MV-4-11 (cell line): ENCODE data around the gene C16orf90.
"Not testable (repeated sequence)": the region's sequence is repeated elsewhere in the genome, so short reads cannot be mapped to it uniquely, and the experiment has no call there.

Experiments
- DNase-seq: peaks from one replicate; lab custom pipeline; 2025; lab: John Stamatoyannopoulos, UW

The C16orf90 gene

DNA sequence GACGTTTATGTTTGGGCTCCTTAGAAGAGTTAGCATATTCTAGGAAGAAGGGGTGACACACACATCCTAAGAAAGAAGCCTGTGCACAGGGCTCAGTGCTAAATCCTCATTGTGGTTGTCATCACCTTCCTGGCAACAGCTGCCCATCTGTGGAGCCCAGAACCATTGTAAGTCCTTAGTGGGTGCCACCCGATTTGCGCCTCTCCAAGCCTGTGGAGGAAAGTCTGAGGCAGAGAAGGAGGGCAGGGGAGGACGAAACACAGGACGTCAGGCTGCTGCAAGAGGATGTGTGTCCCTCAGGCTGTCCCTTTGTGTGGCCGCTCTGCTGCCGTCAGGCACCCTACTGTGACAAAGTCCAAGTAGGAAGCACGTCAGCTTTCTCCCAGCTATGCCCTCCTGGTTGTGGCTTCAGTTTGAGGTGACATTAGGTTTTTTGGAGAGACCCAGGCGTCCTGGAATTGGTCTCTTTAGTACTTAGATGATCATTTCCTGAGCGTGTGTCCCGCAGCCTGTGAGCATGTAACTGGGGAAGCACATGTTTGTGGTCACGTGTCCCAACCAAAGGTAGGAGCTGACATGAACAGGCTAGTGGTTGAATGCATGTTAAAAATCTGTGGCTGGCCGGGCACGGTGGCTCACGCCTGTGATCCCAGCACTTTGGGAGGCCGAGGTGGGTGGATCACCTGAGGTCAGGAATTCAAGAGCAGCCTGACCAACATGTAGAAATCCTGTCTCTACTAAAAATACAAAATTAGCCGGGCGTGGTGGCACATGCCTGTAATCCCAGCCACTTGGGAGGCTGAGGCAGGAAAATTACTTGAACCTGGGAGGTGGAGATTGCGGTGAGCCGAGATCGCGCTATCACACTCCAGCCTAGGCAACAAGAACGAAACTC lies 16.2 kb upstream of the C16orf90 start:
- DNase-seq, result no peak

DNA sequence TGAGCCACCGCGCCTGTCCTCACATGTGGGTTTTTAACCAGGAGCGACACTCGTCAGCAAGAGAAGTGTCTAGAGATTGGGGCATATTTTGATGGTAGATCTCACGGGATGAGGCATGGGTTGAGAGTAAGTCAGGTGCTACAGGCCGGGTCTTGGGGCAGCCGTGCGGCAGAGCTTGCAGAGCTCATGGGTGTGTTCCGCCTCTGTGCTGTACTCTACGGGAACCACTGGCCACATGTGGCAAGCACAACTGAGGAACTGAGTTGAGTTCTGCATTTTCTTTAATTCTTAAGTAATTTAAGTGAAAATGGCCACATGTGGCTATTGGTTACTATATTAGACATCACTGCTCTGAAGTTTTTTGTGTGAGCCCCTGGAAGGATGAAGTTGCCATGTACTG lies 15.1 kb upstream of the C16orf90 start:
- DNase-seq, result no peak

DNA sequence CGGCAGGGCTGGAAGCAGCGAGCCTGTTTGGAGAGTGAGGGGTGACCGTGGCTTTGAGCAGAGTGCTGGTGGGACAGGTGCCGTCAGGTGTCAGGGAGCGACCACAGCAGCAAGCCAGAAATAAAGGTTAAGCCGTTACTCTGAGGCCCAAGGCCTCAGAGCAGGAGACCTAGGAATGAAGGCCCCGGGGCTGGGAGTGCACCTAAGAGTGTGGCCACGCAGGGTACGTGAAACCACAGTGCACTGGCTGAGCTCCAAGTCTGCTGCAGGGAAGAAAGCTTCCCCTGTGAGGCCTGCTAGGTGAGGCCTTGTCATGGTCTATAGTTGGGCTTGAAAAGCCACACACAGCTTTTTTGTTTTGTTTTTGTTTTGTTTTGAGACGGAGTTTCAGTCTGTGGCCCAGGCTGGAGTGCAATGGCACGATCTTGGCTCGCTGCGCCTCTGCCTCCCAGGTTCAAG lies 14.2 kb upstream of the C16orf90 start:
- DNase-seq, result no peak

DNA sequence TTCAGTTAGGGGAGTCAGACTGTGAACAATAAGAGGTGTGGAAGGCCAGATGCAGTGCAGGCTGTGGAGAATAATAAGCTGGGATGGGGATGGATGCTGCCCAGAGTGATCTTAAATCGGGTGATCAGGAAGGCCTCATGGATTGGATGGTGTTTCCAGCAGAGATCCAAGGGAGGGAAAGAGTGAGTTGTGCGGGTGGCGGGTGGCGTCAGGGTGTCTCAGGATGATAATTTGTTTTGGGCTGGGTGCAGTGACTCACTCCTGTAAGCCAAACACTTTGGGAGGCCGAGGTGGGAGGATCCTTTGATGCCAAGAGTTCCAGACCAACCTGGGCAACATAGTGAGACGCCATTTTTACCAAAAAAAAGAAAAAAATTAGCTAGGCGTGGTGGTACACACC lies 13.4 kb upstream of the C16orf90 start:
- DNase-seq, result no peak

DNA sequence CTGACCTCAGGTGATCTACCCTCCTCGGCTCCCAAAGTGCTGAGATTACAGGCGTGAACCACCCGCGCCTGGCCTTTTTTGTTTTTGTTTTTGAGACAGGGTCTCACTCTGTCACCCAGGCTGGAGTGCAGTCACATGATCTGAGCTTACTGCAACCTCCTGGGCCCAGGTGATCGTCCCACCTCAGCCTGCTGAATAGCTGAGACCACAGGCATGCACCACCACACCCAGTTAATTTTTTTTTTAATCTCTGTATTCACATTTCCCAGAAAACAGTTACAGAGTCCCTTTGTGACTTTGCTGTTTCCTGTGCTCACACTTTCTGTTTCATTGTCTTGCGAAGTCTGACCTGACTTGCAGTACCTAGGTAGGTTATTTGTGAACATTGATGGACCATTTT lies 8.2 kb upstream of the C16orf90 start:
- DNase-seq, result no peak

DNA sequence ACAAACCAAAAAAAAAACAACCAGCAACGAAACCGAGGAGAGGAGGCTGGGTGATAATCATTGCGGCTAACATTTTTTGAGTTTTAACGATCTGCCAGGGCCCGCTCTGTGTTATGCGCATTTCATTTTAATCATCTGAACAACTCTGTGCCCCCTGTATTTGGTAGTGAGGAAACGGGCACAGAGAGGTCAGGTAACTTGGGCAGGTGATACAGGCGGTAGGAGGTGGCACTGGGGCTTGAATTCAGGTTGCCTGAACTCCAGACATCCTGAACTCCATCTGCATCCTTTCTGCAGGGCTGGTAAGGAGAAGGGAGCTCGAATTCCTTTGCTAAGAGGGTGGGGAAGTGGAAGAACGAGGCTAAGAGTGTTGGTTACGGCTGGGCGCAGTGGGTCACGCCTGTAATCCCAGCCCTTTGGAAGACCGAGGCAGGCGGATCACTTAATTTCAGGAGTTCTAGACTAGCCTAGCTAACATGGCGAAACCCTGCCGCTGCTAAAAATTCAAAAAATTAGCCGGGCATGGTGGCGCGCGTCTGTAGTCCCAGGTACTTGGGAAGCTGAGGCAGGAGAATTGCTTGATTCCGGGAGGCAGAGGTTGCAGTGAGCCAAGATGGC lies 6.6 kb upstream of the C16orf90 start:
- no peak for DNase-seq

DNA sequence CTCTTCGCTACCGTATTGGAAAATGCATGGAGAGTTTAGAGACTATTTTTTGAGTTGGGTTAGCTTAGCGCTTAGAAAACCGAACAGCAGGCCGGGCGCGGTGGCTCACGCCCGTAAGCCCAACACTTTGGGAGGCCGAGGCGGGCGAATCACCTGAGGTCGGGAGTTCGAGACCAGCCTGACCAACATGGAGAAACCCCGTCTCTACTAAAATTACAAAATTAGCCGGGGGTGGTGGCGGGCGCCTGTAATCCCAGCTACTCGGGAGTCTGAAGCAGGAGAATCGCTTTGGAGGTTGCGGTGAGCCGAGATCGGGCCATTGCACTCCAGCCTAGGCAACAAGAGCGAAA lies 6.1 kb upstream of the C16orf90 start:
- not testable (repeated sequence) for DNase-seq

DNA sequence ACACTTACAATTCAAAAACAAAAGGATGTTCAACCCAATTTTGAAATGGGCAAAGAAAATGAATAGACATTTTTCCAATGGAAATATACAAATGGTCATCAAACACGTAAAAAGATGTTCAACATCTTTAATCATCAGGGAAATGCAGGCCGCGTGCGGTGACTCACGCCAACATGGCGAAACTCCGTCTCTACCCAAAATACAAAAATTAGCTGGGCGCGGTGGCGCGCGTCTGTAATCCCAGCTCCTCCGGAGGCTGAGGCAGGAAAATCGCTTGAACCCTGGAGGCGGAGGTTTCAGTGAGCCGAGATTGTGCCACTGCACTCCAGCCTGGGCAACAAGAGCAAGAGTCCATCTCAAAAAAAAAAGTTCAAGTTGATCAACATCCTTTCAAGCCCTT lies 3.7 kb upstream of the C16orf90 start:
- no peak for DNase-seq

DNA sequence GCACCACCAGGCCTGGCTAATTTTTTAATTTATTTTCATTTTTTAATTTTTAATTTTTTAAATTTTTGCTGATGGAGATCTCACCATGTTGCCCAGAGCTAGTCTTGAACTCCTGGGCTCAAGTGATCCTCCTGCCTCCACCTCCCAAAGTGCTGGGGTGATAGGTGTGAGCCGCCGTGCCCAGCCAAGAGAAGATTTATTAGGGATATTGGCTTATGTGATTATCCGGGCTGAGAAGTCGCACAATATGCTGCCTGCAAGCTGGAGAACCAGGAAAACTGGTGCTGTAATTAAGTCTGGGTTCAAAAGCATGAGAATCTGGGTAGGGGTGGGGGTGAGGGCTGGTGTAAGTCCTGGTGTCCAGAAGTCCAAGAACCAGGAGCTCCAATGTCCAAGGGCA lies 2.5 kb upstream of the C16orf90 start:
- DNase-seq, result no peak

DNA sequence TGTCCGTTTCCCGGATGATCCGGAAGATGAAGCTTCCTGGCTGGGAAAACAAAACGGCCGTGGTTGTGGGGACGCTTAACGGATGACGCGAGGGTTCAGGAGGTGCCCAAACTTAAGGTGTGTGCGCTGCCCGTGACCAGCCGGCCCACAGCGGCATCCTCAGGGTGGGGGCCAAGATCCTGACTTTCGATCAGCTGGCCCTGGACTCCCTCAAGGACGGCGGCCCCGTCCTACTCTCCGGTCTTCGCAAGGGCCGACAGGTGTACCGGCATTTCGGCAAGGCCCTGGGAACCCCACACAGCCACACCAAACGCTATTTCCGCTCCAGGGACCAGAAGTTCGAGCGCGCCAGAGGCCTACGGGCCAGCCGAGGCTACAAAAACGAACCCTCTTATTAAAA lies 1.1 kb upstream of the C16orf90 start:
- DNase-seq, result no peak

DNA sequence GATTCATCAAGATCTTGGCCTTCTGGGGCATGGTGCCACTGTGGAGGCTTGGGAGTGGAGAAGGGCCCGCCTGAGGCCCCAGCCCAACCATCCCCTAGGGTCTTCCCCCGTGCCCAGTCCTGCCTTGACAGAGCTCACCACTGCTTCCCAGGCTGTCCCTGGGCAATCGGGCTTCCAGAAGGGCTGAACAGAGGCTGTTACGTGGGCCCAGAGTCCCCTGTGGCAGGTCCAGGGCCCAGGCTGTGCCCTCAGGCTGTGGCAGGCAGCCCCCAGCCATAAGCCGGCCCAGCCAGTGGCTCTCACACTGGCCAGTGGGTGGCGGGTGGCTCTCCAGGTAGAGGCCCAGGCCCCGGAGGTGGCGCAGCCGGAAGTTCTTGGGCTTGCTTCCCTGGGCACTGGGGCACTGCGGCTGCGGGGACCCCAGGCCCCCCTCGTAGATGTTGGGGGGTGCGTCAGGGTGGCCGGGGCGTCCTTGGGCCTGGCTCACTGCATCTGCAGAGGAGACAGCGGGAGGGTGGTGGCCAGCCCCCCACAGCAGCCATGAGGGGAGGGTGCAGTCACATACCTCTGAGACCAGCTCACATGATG lies 809 bp downstream of the C16orf90 start:
- no peak for DNase-seq

DNA sequence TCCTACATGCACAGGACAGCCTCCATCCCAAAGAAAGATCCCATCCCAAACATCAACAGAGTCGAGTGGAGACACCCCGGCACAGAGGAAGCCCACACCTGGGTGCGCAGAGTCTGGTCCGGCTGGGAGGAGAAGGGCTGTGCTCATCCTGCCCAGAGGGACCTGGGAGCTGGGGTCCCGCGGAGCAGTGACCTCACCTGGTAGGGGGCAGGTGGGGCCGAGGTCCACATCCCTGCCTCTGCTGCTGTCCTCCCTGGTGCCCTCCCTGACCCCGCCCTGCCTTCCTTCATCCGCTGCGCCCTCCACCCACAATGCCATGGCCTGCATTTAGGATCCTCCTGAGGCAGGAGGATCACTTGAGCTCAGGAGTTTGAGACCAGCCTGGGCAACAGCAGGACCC lies 2.9 kb downstream of the C16orf90 start:
- no peak for DNase-seq

DNA sequence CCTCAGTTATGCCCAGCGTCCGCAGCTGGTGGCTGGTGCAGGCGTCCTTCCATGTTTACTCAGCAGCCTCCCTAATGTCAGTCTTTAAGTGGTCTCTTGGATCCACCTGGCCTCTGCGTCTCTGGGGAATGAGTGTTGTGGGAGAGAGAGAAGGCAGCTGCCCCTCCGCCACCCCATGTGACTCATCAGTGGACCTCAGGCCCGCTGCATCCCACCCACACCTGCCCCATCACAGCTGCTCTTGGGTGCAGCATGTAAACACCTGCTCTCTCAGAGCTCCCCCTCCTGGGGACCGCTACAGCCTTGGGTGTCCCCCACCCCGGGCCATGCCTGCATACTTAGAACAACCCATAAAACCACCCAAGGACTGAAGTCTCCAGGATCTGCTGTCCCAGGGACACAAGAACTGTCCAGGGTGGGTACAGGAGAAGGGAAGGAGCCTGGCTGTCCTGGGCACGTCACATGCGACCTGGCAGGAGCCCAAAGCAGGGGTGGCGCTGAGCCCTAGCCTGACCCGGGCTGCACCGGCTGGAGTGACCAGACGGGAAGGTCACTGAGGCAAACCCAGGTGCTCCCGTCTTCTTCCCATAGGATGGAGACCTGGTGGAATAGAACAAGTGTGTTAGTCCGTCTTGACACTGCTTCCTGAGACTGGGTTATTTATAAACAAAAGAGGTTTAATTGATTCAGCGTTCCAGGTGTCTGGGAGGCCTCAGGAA lies 4.2 kb downstream of the C16orf90 start:
- no peak for DNase-seq

DNA sequence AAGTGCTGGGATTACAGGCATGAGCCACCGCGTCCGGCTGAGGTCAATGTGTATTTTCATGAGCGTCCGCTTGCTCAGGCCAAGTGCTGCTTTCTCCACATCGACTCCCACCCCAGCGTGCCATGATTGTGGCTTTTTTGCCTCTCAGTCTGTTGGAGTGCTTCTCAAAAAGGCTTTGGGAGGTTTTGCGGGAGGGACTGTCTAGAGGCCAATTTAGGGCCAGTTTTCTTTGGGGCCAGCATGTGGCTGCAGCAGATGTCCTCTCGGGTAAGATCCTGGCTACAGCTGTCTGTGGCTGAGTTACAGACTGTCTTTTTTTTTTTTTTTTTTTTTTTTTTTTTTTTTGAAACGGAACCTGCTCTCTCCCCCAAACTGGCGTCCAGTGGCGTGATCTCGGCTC lies 6.5 kb downstream of the C16orf90 start:
- no peak for DNase-seq

DNA sequence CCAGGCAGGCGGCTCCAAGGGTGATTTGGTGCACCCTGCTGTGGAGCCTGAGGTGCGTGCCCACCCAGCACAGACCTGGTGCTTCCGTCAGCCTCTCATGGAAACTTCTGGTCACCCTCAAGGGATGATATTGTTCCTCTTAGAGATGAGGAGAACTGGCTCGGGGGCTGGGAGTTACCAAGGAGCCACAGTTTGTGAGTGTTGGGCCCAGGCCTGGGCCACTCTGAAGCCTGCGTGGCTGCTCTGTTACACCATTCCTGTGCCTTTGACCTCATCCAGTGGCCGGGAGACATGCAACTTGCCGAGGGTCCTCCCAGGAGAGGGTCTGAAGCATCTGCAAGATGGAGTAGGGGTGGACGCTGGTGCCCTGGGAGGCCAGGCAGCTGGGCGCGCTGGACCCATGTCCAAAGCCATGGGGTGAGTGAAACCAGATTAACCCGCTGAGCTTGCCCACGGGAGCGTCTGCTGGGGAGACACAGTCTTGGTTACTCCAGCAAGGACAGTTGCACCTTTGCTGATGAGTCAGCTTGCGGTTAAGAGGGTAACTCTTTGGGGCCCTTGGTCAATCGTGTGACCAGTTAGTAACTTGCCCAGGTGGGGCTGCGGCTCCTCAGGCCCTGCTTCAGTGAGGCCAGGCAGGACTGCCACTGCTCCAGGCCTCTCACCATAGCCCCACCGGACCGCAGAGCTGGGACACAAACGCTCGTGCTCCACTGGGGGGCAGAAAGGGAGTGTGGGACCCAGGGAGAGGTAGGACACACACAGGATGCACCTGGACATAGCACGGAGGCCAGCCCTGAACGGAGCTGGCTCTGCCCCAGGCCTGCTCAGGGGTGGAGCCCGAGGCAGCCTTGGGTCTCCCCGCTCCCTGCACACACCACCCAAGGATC lies 7.5 kb downstream of the C16orf90 start:
- no peak for DNase-seq

DNA sequence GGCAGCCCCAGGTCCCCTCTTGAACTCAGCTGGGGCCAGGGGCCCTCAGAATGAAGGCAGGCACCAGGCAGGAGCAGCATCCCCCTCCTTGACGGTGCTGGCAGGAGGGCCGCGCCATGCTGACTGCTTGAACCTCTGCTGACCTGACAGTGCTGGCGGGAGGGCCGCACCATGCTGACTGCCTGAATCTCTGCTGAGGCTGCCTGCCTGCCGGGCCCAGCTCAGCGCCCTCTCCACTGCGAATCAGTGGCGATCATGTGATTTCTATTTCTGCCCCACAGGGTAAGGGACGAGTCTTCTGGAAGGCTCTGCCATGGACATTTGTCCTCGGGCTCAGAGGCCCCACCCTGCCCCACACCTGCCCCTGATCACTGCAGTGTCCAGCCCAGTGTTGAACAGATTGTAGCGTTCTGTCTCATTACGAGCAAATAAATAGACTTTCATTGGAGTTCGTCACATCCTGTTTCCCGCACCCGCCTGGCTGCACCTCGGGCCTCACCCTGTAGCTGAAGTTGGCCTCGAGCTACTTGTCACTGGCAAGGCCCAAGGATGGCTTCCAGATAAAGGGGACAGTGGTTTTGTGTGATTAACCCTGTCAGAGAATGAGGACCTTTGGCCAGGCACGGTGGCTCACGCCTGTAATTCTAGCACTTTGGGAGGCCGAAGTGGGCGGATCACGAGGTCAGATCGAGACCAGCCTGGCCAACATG lies 8.6 kb downstream of the C16orf90 start:
- DNase-seq, result no peak

DNA sequence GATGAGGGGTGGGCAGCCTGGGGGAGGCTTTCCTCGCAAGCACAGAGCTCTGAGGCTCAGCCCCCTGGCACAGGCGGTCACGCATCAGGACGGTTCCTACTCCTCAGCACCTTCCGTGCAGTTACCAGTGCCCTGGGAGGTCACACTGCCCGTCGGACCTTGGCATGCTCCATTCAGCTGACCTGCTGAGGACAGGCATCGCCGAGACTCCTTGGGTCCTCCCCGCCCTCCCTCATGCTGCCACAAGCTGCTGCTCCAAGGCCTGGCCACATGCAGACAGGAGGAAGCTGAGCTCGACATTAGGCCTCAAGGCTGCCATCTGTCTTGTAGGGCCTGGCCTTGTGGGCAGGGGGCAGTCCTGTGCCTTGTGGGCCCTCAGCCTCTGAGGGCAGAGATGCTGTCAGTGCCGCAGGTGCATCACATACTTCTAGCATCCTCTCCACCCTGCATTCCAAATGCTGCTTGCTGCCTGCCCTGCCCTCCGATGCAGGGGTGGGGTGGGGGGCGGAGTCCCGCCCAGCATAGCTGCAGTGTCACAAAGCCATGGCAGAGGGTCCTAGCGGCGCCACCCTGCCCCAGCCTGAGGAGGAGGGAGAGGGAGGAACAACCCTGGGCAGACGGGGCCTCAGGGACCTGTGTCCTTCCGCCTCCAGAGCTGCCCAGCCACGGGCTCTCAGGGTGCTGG lies 9.3 kb downstream of the C16orf90 start:
- no peak for DNase-seq

DNA sequence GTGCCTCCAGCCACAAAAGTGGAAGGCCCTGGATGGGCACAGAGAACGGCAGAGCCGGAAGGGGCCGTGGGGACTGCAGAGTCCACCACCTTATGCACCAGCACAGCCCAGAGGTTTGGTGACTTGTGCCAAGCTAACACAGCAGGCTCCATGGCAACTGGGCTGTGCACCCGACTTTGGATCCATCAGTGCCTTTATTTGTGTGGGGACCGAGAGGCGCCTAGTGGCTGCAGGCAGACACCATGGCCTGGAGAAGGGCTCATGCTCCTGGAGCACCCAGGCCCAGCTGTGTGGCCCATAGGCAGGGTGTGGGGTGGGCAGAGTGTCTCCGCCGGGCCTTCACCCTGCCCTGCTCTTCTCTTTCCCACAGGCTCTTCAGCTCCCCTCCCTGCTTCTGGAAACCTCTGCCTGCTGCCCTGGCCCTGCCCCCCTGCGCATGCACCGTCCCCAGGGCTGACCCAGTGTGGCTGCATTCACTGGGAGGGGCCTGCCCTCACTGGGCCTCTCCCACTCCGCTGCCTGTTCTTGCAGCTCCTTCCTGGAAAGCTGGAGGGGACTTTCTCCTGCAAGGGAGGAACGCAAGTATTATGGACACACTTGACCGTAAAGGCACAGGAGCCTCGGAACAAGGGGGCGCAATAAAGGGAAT lies 10.1 kb downstream of the C16orf90 start:
- DNase-seq, result no peak

DNA sequence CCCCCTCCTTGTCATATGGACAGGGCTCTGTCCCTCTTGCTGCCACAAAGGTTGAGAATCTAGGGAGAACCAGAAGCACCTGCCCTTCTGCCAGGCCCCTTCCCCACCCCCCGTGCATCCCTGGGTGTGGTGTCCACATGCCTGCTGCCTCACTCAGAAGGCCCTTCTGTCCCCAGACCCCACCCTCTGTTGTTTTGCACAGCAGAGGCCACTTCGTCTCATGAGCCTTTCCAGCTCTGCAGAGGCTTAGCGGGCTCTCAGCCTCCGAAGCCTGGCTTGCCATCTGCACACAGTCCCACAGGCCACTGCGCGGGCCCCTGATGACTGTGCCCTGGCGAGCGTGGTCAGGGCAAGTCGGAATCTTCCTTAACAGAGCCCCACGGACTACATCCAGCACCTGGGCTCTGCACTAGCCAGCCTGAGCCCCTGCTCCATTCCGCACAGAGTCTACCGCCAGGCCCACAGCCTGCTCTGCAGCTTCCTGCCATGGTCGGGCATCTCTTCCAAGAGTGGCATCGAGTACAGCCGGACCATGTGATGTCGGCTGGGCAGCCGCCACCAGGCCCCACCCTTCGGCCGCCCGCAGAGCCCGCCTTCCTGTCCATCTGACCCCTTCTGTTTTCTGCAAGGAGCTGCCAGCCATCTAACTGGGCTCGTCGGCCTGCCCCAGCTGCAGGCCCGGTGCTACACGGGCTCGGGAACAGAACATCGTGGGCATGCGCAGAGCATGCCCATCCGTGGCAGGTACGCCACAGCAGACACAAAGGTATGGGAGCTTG lies 10.8 kb downstream of the C16orf90 start:
- DNase-seq, result no peak
